Measurements from ENCODE around the gene DDX39A.

- TF ChIP-seq POLR2AphosphoS5 (IDR thresholded peaks at IDR 0.05; ENCODE audit: low read depth, low read length): no peak
- no peak for TF ChIP-seq TAF1 (IDR thresholded peaks at IDR 0.05; ENCODE audit: borderline replicate concordance, low read depth, low read length)
- TF ChIP-seq POLR2A (IDR thresholded peaks at IDR 0.05; ENCODE audit: low read depth, low read length): no peak
Observed at GRCh38 chr19:14370169-14370939, 48.8 kb downstream of the DDX39A start.
